Heart left ventricle (tissue), 16 donors: ENCODE data around the gene SELENOW. TPM values are rescaled to one million over a fixed set of nuclear protein-coding genes. Genes with fewer than 3 reads are reported as not detected.

ENCODE experiments used
- ATAC-seq, 4 donors: fragments of 200-7000 bp; cut with Tn5 transposase; one replicate each; pipeline ENCODE4 v1.9.1; 2020 to 2022; ENCODE audit warnings: moderate library complexity in 4 of 4, mild to moderate bottlenecking in 3 of 4, moderate number of reproducible peaks in 1 of 4
- DNase-seq, 5 donors: peaks; one replicate each; pipeline ENCODE4 v3.0.0-alpha.2; 2020
- H3K27ac ChIP-seq, 12 donors: fragments of 200-600 bp; sonication (generic) in 4 of 12; one replicate each; pipeline versions ENCODE4 v1.5.0 to v1.8.0; 2016 to 2022; ENCODE audit warnings: mild to moderate bottlenecking in 2 of 12
- H3K27me3 ChIP-seq, 9 donors: fragments of 200-600 bp; sonication (generic) in 2 of 9; one replicate each; pipeline versions ENCODE4 v1.5.1 to v1.8.0; 2016 to 2022; ENCODE audit warnings: mild to moderate bottlenecking in 3 of 9
- H3K36me3 ChIP-seq, 9 donors: fragments of 200-600 bp; sonication (generic) in 2 of 9; one replicate each; pipeline versions ENCODE4 v1.5.0 to v1.8.0; 2018 to 2022; ENCODE audit warnings: mild to moderate bottlenecking in 2 of 9
- H3K4me1 ChIP-seq, 12 donors: fragments of 200-600 bp; sonication (generic) in 4 of 12; one replicate each; pipeline versions ENCODE4 v1.5.0 to v1.8.0; 2016 to 2022; ENCODE audit warnings: mild to moderate bottlenecking in 3 of 12
- H3K4me3 ChIP-seq, 12 donors: fragments of 200-600 bp; sonication (generic) in 4 of 12; one replicate each; pipeline versions ENCODE4 v1.5.0 to v1.8.0; 2017 to 2022; ENCODE audit warnings: mild to moderate bottlenecking in 9 of 12, moderate library complexity in 4 of 12
- H3K9me3 ChIP-seq, 12 donors: fragments of 200-600 bp; sonication (generic) in 4 of 12; one replicate each; pipeline versions ENCODE4 v1.5.0 to v1.8.0; 2016 to 2022; ENCODE audit warnings: mild to moderate bottlenecking in 1 of 12
- POLR2A ChIP-seq, 2 donors: fragments of 450-650 bp; IDR thresholded peaks; one replicate each; pipeline ENCODE4 v1.6.1; 2017; ENCODE audit warnings: antibody characterized with exemption in 2 of 2, mild to moderate bottlenecking in 2 of 2, moderate library complexity in 2 of 2
- WGBS, 4 donors: extraction: QIAGEN DNeasy Blood & Tissue Kit in 2 of 4; methylation state at CpG; one replicate each; pipeline versions ENCODE4 v1.1.5 to v1.1.7; 2013 to 2018; 5-methylcytosine and 5-hydroxymethylcytosine counted together
- intact Hi-C, 10 donors: fragments of 100-400 bp; cut with DNase I; formaldehyde crosslinking; loops; one replicate each; pipeline versions ENCODE4 v1.11.1 to v1.14.2; 2022
- polyA plus RNA-seq, 2 donors: library from polyadenylated mRNA; stranded (reverse); fragments of 200-250 nt; gene quantifications; one replicate each; pipeline ENCODE4 v1.2.3, GENCODE V29; 2013
- total RNA-seq, 9 donors: library from RNA; depleted of rRNA in 2 of 9; stranded (reverse); fragments of >200 nt in 2 of 9; fragmentation: NEBNext Ultra II Directional in 3 of 9; extraction: Animal tissue kit (Norgen Biotek cat#: 25700) in 3 of 9; gene quantifications; one replicate each; pipeline versions ENCODE4 v1.1.0 to v1.2.4, GENCODE V29; 2016 to 2023
- TF ChIP-seq, protein P1 (sequence below), 12 donors: fragments of 200-600 bp; sonication (generic) in 4 of 12; IDR thresholded peaks; one replicate each; pipeline versions ENCODE4 v1.5.0 to v1.8.0; 2018 to 2022; ENCODE audit warnings: antibody characterized with exemption in 12 of 12, mild to moderate bottlenecking in 5 of 12
- donor health status: ischemic (EF 13 %, LVEDD 7.1; RV severe dilation, severe dysfunction).
- donor health status: healthy with polysubstance abuse.
- donor health status: DM: no; HTN: yes; CAD: no.
- donor health status: DM: no; HTN: no; CAD: no.
- donor health status: ischemic (EF 25% LVEDD 6.9; RV normal size, moderate dysfunction).
- donor health status: ischemic (EF 25% LVEDD 5.7; RV mildly dilated, moderate dysfunction).
- donor health status: healthy.
- donor health status: DM: yes; HTN: yes; CAD: no.
- donor health status: ischemic (EF 35%, LVEDD 5.7; RV mildly dilated, moderate dysfunction).
- donor health status: nonischemic (EF 11% LVEDD 7.7; RV severe dilation, severe dysfunction).
- donor health status: DM: yes; HTN: yes; CAD: no.
- donor health status: PGD.
- donor health status: ischemic (EF 29% LVEDD 5.4; RV normal size, mild dysfunction).
- donor health status: nonischemic (EF 23%, LVEDD 6.1; RV moderate dilation, normal function).

The SELENOW gene
- total and polyA plus RNA-seq, 11 donors = 647 to 2,748 (median 1,081) TPM

DNA sequence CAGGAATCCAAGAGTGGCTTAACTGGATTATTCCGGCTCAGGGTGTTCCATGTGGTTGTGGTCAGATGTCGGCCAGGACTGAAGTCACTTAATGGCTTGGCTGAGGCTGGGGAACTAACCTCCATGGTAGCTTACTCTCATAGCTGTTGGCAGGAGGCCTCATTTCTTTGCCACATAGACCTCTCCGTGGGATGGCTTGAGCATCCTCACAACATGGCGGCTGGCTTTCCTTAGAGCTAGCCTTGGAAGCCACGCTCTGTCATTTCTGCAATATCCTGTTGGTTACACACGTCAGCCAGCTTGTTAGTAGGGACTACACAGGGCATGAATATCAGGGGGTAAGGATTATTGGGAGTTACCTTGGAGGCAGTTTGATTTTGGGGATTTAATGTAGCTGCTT is 48.3 kb downstream of the SELENOW start:
- intact Hi-C loops = no loop called here

DNA sequence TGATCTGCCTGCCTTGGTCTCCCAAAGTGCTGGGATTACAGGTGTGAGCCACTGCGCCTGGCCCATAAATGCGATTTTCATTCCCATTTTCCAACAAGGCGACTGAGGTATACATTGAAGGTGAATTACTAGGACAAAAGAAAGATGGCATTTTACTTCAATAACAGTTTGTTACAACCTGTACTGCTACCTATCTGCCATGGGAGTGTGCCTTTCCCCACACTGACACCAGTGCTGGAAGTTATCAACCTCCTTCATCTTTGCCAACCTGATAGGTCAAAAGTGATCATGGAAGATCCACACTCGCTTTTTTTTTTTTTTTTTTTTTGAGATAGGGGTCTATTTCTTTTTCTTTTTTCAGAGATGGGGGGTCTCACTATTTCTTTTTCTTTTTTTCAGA is 54.2 kb downstream of the SELENOW start:
- intact Hi-C loops = no loop called here
- peaks cover 0 to 7% (median 0%) of the 10 kb centered on the region in 9 donors for H3K27me3 ChIP-seq
- no peak overlapping the region for H3K4me3 ChIP-seq
- no peaks in the 10 kb centered on the region for H3K9me3 ChIP-seq
- DNase-seq (no peak), ATAC-seq (no peak)
- WGBS, 4 donors = 73 to 90% (median 80%) methylated on average over 4 of the region's 4 CpGs
- H3K27ac ChIP-seq = no peak overlapping the region
- H3K4me1 ChIP-seq = no peaks in the 10 kb centered on the region
- no peaks in the 10 kb centered on the region for H3K36me3 ChIP-seq
- TF ChIP-seq, protein P1, sequence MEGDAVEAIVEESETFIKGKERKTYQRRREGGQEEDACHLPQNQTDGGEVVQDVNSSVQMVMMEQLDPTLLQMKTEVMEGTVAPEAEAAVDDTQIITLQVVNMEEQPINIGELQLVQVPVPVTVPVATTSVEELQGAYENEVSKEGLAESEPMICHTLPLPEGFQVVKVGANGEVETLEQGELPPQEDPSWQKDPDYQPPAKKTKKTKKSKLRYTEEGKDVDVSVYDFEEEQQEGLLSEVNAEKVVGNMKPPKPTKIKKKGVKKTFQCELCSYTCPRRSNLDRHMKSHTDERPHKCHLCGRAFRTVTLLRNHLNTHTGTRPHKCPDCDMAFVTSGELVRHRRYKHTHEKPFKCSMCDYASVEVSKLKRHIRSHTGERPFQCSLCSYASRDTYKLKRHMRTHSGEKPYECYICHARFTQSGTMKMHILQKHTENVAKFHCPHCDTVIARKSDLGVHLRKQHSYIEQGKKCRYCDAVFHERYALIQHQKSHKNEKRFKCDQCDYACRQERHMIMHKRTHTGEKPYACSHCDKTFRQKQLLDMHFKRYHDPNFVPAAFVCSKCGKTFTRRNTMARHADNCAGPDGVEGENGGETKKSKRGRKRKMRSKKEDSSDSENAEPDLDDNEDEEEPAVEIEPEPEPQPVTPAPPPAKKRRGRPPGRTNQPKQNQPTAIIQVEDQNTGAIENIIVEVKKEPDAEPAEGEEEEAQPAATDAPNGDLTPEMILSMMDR (IDR thresholded peaks at IDR 0.05) = no peak
- TF ChIP-seq POLR2A (IDR thresholded peaks at IDR 0.05) = no peak

More for the DNA sequence above, 48.3 kb downstream of the SELENOW start:
- peaks cover 0 to 5% (median 0%) of the 10 kb centered on the region in 12 donors for H3K9me3 ChIP-seq
- TF ChIP-seq, protein P1 (IDR thresholded peaks at IDR 0.05) = no peak
- no peak for TF ChIP-seq POLR2A (IDR thresholded peaks at IDR 0.05)
- DNase-seq = no peak
- no peak overlapping the region for H3K4me3 ChIP-seq
- ATAC-seq = no peak
- WGBS, 4 donors = 78 to 91% (median 87%) methylated on average over 6 of the region's 6 CpGs
- no peaks in the 10 kb centered on the region for H3K36me3 ChIP-seq
- H3K27me3 ChIP-seq = peaks cover 0 to 9% (median 1%) of the 10 kb centered on the region in 9 donors
- no peak overlapping the region for H3K27ac ChIP-seq
- H3K4me1 ChIP-seq = no peaks in the 10 kb centered on the region

Other genes with a start within 250 kb of the SELENOW start
- 1 to 10 TPM in 6 of 9 donors, under 1 TPM in 3; 0.63 to 3.8 (median 1.1) TPM for gene ZNF541, start 205.6 kb upstream of the SELENOW start, total RNA-seq
- 1 to 10 TPM in 1 of 2 donors, under 1 TPM in 1; 0.15 to 1.1 TPM for gene ZNF541, start 205.6 kb upstream of the SELENOW start, polyA plus RNA-seq
- 10 to 100 TPM in 3 of 9 donors, 1 to 10 TPM in 6; 5.3 to 14.5 (median 8.7) TPM for gene BICRA, start 169.6 kb upstream of the SELENOW start, total RNA-seq
- gene BICRA, start 169.6 kb upstream of the SELENOW start, polyA plus RNA-seq = 1 to 10 TPM; 7.2 to 7.6 TPM
- gene EHD2, start 65.3 kb upstream of the SELENOW start, total RNA-seq = 100 to 1,000 TPM in 1 of 9 donors, 10 to 100 TPM in 8; 39.9 to 133 (median 45.1) TPM
- 10 to 100 TPM; 30.6 to 52.7 TPM for gene EHD2, start 65.3 kb upstream of the SELENOW start, polyA plus RNA-seq
- gene NOP53, start 33.2 kb upstream of the SELENOW start, total RNA-seq = 100 to 1,000 TPM; 132 to 206 (median 171) TPM
- 100 to 1,000 TPM; 242 to 259 TPM for gene NOP53, start 33.2 kb upstream of the SELENOW start, polyA plus RNA-seq
- gene TPRX1, start 25.8 kb downstream of the SELENOW start, total RNA-seq = not detected
- not detected for gene TPRX1, start 25.8 kb downstream of the SELENOW start, polyA plus RNA-seq
- gene CRX, start 43.2 kb downstream of the SELENOW start, total RNA-seq = not detected
- not detected for gene CRX, start 43.2 kb downstream of the SELENOW start, polyA plus RNA-seq
- not detected for gene TPRX2, start 80.5 kb downstream of the SELENOW start, total RNA-seq
- gene TPRX2, start 80.5 kb downstream of the SELENOW start, polyA plus RNA-seq = not detected
- gene SULT2A1, start 107.6 kb downstream of the SELENOW start, total RNA-seq = not detected
- not detected for gene SULT2A1, start 107.6 kb downstream of the SELENOW start, polyA plus RNA-seq
- gene BSPH1, start 213.5 kb downstream of the SELENOW start, total RNA-seq = not detected
- gene BSPH1, start 213.5 kb downstream of the SELENOW start, polyA plus RNA-seq = not detected
- not detected for gene ELSPBP1, start 215.9 kb downstream of the SELENOW start, total RNA-seq
- not detected for gene ELSPBP1, start 215.9 kb downstream of the SELENOW start, polyA plus RNA-seq